ENCODE measurements around the gene SLC35B4. TPM values are rescaled to one million over a fixed set of nuclear protein-coding genes. Genes with fewer than 3 reads are reported as not detected.

SLC35B4 gene
- total RNA-seq, 2 donors from 2014 or later, result 12.6 to 18.1 TPM

DNA sequence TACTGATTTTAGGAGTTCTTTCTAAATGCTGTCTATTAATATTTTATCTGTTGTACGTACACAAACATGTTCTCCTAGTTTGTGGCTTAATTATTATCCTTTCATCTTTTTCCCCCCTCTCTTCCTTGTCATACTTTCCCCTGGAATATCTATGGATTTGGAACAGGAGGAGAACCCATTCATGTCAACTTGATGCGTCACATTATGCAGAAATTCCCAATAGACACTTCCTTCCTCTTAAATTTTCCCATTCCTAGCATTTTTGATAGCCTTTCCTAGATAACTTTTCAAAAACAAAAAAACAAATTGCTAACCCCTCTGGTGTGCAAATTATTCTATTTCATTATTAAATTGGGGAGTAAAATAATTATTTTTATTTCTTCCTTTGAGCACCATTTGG lies 36.2 kb downstream of the SLC35B4 start:
- Histone ChIP-seq H3K4me3 (no peak overlapping the region), H3K36me3 (no peaks in the 10 kb centered on the region), H3K9me3 (no peaks in the 10 kb centered on the region), H3K27ac (no peak overlapping the region), H3K27me3 (replicated peaks; ENCODE audit: insufficient read depth) (no peaks in the 10 kb centered on the region), H3K4me1 (ENCODE audit: control insufficient read depth in 1 of 2, low read depth in 2 of 2) (no peaks in the 10 kb centered on the region)
- TF ChIP-seq, protein P1, sequence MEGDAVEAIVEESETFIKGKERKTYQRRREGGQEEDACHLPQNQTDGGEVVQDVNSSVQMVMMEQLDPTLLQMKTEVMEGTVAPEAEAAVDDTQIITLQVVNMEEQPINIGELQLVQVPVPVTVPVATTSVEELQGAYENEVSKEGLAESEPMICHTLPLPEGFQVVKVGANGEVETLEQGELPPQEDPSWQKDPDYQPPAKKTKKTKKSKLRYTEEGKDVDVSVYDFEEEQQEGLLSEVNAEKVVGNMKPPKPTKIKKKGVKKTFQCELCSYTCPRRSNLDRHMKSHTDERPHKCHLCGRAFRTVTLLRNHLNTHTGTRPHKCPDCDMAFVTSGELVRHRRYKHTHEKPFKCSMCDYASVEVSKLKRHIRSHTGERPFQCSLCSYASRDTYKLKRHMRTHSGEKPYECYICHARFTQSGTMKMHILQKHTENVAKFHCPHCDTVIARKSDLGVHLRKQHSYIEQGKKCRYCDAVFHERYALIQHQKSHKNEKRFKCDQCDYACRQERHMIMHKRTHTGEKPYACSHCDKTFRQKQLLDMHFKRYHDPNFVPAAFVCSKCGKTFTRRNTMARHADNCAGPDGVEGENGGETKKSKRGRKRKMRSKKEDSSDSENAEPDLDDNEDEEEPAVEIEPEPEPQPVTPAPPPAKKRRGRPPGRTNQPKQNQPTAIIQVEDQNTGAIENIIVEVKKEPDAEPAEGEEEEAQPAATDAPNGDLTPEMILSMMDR (IDR thresholded peaks at IDR 0.05), result no peak
- DNase-seq (ENCODE audit: low spot score) (no peak), ATAC-seq (ENCODE audit: insufficient number of reproducible peaks, low FRiP score, low read depth) (no peak)

GRCh38 chr7:134279898-134280297 lies 36.8 kb downstream of the SLC35B4 start:
- Histone ChIP-seq H3K27me3 (replicated peaks; ENCODE audit: insufficient read depth) (no peaks in the 10 kb centered on the region), H3K4me1 (ENCODE audit: control insufficient read depth in 1 of 2, low read depth in 2 of 2) (no peaks in the 10 kb centered on the region), H3K9me3 (no peaks in the 10 kb centered on the region), H3K4me3 (no peak overlapping the region), H3K27ac (no peak overlapping the region), H3K36me3 (no peaks in the 10 kb centered on the region)
- ATAC-seq (ENCODE audit: insufficient number of reproducible peaks, low FRiP score, low read depth), result no peak
- DNase-seq (ENCODE audit: low spot score), result no peak
- TF ChIP-seq, protein P1 (IDR thresholded peaks at IDR 0.05), result no peak

GRCh38 chr7:134279336-134279735 lies 37.4 kb downstream of the SLC35B4 start:
- TF ChIP-seq, protein P1 (IDR thresholded peaks at IDR 0.05), result no peak
- H3K9me3 ChIP-seq, result no peaks in the 10 kb centered on the region
- no peak overlapping the region for H3K4me3 ChIP-seq
- no peaks in the 10 kb centered on the region for H3K36me3 ChIP-seq
- no peak overlapping the region for H3K27ac ChIP-seq
- H3K27me3 ChIP-seq (replicated peaks; ENCODE audit: insufficient read depth), result no peaks in the 10 kb centered on the region
- DNase-seq (ENCODE audit: low spot score) (no peak), ATAC-seq (ENCODE audit: insufficient number of reproducible peaks, low FRiP score, low read depth) (no peak)
- no peaks in the 10 kb centered on the region for H3K4me1 ChIP-seq (ENCODE audit: control insufficient read depth in 1 of 2, low read depth in 2 of 2)

DNA sequence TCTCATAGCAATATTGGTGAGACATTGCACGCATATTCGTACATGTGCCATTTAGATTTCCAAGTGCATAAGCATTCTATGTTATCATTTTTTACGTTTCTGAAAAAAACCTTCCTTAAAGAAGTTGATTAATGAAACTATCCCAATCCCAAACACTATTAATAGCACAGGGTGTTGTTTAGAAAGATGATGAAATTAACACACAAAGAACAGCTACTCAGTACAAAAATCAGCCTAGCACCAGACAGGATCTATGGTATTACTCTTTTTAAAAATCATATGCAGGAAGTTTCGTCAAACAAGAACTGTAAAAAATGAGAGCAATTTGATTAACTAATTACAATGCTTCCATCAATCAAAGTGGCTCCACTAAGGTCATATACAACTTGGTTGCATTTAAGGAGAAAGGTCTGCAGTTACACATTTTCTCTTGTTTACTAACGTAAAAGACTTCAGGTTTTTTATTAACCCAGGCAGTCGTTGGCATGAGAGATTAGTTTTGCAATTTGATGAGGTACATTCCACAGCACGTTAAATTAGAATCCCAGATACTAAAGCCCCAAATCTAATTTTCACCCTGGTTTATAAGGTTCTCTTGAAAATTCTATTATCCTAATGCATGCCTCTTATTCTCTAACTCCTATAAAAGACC lies 38.1 kb downstream of the SLC35B4 start:
- no peak for ATAC-seq (ENCODE audit: insufficient number of reproducible peaks, low FRiP score, low read depth)
- no peaks in the 10 kb centered on the region for H3K4me1 ChIP-seq (ENCODE audit: control insufficient read depth in 1 of 2, low read depth in 2 of 2)
- no peaks in the 10 kb centered on the region for H3K36me3 ChIP-seq
- H3K4me3 ChIP-seq, result no peak overlapping the region
- H3K27ac ChIP-seq, result no peak overlapping the region
- no peaks in the 10 kb centered on the region for H3K27me3 ChIP-seq (replicated peaks; ENCODE audit: insufficient read depth)
- TF ChIP-seq, protein P1 (IDR thresholded peaks at IDR 0.05), result no peak
- DNase-seq (ENCODE audit: low spot score), result no peak
- H3K9me3 ChIP-seq, result no peaks in the 10 kb centered on the region

GRCh38 chr7:134276951-134277350 lies 39.8 kb downstream of the SLC35B4 start:
- Histone ChIP-seq H3K4me3 (no peak overlapping the region), H3K9me3 (no peaks in the 10 kb centered on the region), H3K27me3 (replicated peaks; ENCODE audit: insufficient read depth) (no peaks in the 10 kb centered on the region), H3K27ac (no peak overlapping the region), H3K4me1 (ENCODE audit: control insufficient read depth in 1 of 2, low read depth in 2 of 2) (no peaks in the 10 kb centered on the region), H3K36me3 (no peaks in the 10 kb centered on the region)
- ATAC-seq (ENCODE audit: insufficient number of reproducible peaks, low FRiP score, low read depth) (no peak), DNase-seq (ENCODE audit: low spot score) (no peak)
- TF ChIP-seq, protein P1 (IDR thresholded peaks at IDR 0.05), result no peak
